HCT116 (cell line): Measurements from ENCODE around the gene ZNF133. TPM values are rescaled to one million over a fixed set of nuclear protein-coding genes. Genes with fewer than 3 reads are reported as not detected.
A peak's percentile ranks its signal among the peaks of the same experiment; 100 is the strongest.

Experiments
- ATAC-seq: fragments of 200-7000 bp; cut with Tn5 transposase; 2 replicates; pipeline ENCODE4 v1.9.1; 2020; ENCODE audit warnings: mild to moderate bottlenecking, moderate library complexity
- BruUV-seq: library from RNA; stranded (reverse); fragments of 400-500 nt; replicated peaks from 2 replicates; lab custom pipeline; 2021; lab: Mats Ljungman, UMichigan
- CTCF ChIA-PET: fragments of 300-600 bp; sonication (Branson Sonifier 250); formaldehyde crosslinking; loops from one replicate; lab custom pipeline; 2021; ENCODE audit warnings: antibody characterized with exemption; lab: Charles Lee
- POLR2A ChIA-PET: fragments of 300-600, 350-600 bp; sonication (Branson Sonifier 250); formaldehyde crosslinking; loops from one replicate; lab custom pipeline; 2021; ENCODE audit warnings: antibody characterized with exemption; lab: Charles Lee
- RAD21 ChIA-PET, 2 experiments: fragments of 300-600 bp; sonication (Branson Sonifier 250); formaldehyde crosslinking; loops; one replicate each; lab custom pipeline; 2023; ENCODE audit warnings: low total read pairs in 2 of 2; ENCODE audit not compliant: uncharacterized antibody in 2 of 2, unreplicated experiment in 2 of 2, low non-redundant PET in 1 of 2; lab: Charles Lee
- DNase-seq: peaks from one replicate; pipeline ENCODE4 v3.0.0-alpha.2; 2010; ENCODE audit warnings: low read depth, low spot score
- H2AFZ ChIP-seq: fragments of 200-600 bp; shearing (Covaris generic), sonication (generic); 2 replicates; pipeline ENCODE4 v1.6.1; 2017; ENCODE audit warnings: low read depth, mixed run types, mixed read lengths, antibody characterized with exemption, low read length; ENCODE audit not compliant: poor library complexity, severe bottlenecking
- H3K27ac ChIP-seq: 2 replicates; pipeline ENCODE4 v1.5.1; 2012; ENCODE audit warnings: low read depth, low read length
- H3K27me3 ChIP-seq: fragments of 200-600 bp; sonication (generic); 2 replicates; pipeline ENCODE4 v1.6.1; 2016; ENCODE audit warnings: mixed run types, low read length, mixed read lengths; ENCODE audit not compliant: insufficient read depth
- H3K36me3 ChIP-seq, 2 experiments: fragments of 200-500 bp in 1 of 2; fragments of 200-600 bp in 1 of 2; sonication (Bioruptor generic) in 1 of 2; sonication (generic) in 1 of 2; 2 replicates each; pipeline versions ENCODE4 v1.5.1 to v1.6.1; 2014 to 2016; ENCODE audit warnings: low read length in 2 of 2, inconsistent platforms in 1 of 2, mixed read lengths in 1 of 2, mixed run types in 1 of 2; ENCODE audit not compliant: insufficient read depth in 2 of 2, control insufficient read depth in 1 of 2
- H3K4me1 ChIP-seq, 2 experiments: fragments of 200-600 bp in 1 of 2; sonication (generic) in 1 of 2; 2 replicates each; pipeline versions ENCODE4 v1.5.1 to v1.6.1; 2012 to 2017; ENCODE audit warnings: low read length in 2 of 2, inconsistent platforms in 1 of 2, mild to moderate bottlenecking in 1 of 2, mixed read lengths in 1 of 2, mixed run types in 1 of 2, moderate library complexity in 1 of 2; ENCODE audit not compliant: insufficient read depth in 2 of 2, control insufficient read depth in 1 of 2
- H3K4me2 ChIP-seq: fragments of 200-600 bp; sonication (generic); 2 replicates; pipeline ENCODE4 v1.6.1; 2017; ENCODE audit warnings: mixed run types, low read length, mixed read lengths
- H3K4me3 ChIP-seq, 2 experiments: fragments of 200-600 bp in 1 of 2; sonication (generic) in 1 of 2; replicated peaks in 1 of 2; 2 replicates each; pipeline ENCODE4 v1.5.1; 2011 to 2016; ENCODE audit warnings: low read length in 2 of 2, control low read depth in 1 of 2, low read depth in 1 of 2, mild to moderate bottlenecking in 1 of 2, mixed read lengths in 1 of 2, mixed run types in 1 of 2
- H3K79me2 ChIP-seq: fragments of 200-600 bp; sonication (generic); 2 replicates; pipeline ENCODE4 v1.6.1; 2017; ENCODE audit warnings: mild to moderate bottlenecking, mixed run types, low read length, moderate library complexity, mixed read lengths; ENCODE audit not compliant: insufficient read depth
- H3K9ac ChIP-seq: fragments of 200-600 bp; sonication (generic); 2 replicates; pipeline ENCODE4 v1.6.1; 2016; ENCODE audit warnings: low read length, mixed read lengths
- H3K9me2 ChIP-seq: fragments of 200-600 bp; sonication (generic), shearing (Covaris generic); 2 replicates; pipeline ENCODE4 v1.6.1; 2017; ENCODE audit warnings: mixed run types, mild to moderate bottlenecking, moderate library complexity; ENCODE audit not compliant: insufficient read depth
- H3K9me3 ChIP-seq, 2 experiments: fragments of 200-500 bp in 1 of 2; fragments of 200-600 bp in 1 of 2; sonication (Bioruptor generic) in 1 of 2; sonication (generic) in 1 of 2; 2 replicates each; pipeline ENCODE4 v1.6.1; 2014 to 2017; ENCODE audit warnings: low read length in 2 of 2, mixed read lengths in 2 of 2, inconsistent platforms in 1 of 2, low read depth in 1 of 2, mild to moderate bottlenecking in 1 of 2, mixed run types in 1 of 2, moderate library complexity in 1 of 2; ENCODE audit not compliant: control insufficient read depth in 1 of 2, insufficient read depth in 1 of 2
- H4K20me1 ChIP-seq: fragments of 200-600 bp; sonication (generic), shearing (Covaris generic); 2 replicates; pipeline ENCODE4 v1.6.1; 2017; ENCODE audit warnings: mixed run types, mild to moderate bottlenecking, moderate library complexity; ENCODE audit not compliant: insufficient read depth
- CTCF ChIP-seq, 3 experiments: fragments of 200-600 bp in 1 of 3; sonication (generic) in 1 of 3; IDR thresholded peaks in 2 of 3; conservative IDR thresholded peaks in 1 of 3; 2 replicates each; pipeline ENCODE4 v1.5.1; 2012 to 2017; ENCODE audit warnings: low read depth in 2 of 3, low read length in 2 of 3, antibody characterized with exemption in 1 of 3, borderline replicate concordance in 1 of 3, control low read depth in 1 of 3, mild to moderate bottlenecking in 1 of 3, mixed read lengths in 1 of 3, mixed run types in 1 of 3, moderate library complexity in 1 of 3; ENCODE audit not compliant: insufficient read depth in 1 of 3
- FOSL1 ChIP-seq: IDR thresholded peaks from 2 replicates; pipeline ENCODE4 v1.6.1; 2012; ENCODE audit warnings: low read depth
- JUND ChIP-seq: IDR thresholded peaks from 2 replicates; pipeline ENCODE4 v1.6.1; 2012
- RAD21 ChIP-seq: IDR thresholded peaks from 2 replicates; pipeline ENCODE4 v1.6.1; 2012; ENCODE audit warnings: low read depth, mild to moderate bottlenecking
- SP1 ChIP-seq: IDR thresholded peaks from 2 replicates; pipeline ENCODE4 v1.6.1; 2012; ENCODE audit warnings: low read depth
- TCF7L2 ChIP-seq: IDR thresholded peaks from 2 replicates; pipeline ENCODE4 v1.7.0; 2011; ENCODE audit warnings: borderline replicate concordance, inconsistent platforms; ENCODE audit not compliant: insufficient read depth, insufficient read length; ENCODE audit errors: extremely low read depth
- ZFX ChIP-seq: fragments of 450-650 bp; IDR thresholded peaks from 2 replicates; pipeline ENCODE4 v1.6.1; 2017
- intact Hi-C: fragments of 100-400 bp; cut with micrococcal nuclease; formaldehyde crosslinking; loops from 2 replicates; pipeline ENCODE4 v1.10.0; 2022
- total RNA-seq: library from RNA; stranded (reverse); gene quantifications from one replicate; pipeline ENCODE4 v1.2.1, GENCODE V29; 2021; ENCODE audit not compliant: unreplicated experiment

Gene ZNF133
- total RNA-seq, 1 experiment from 2014 or later = 9.3 TPM

GRCh38 chr20:18304618-18305017 is 16.3 kb downstream of the ZNF133 start:
- Histone ChIP-seq H3K4me2 (no peak overlapping the region), H3K36me3 (no peaks in the 10 kb centered on the region), H3K4me1 (no peaks in the 10 kb centered on the region), H3K9me3 (no peaks in the 10 kb centered on the region), H4K20me1 (no peaks in the 10 kb centered on the region), H3K9ac (no peak overlapping the region), H2AFZ (no peak overlapping the region), H3K9me2 (no peaks in the 10 kb centered on the region), H3K27me3 (no peaks in the 10 kb centered on the region), H3K27ac (no peak overlapping the region), H3K79me2 (no peaks in the 10 kb centered on the region), H3K4me3 (no peak overlapping the region)
- POLR2A ChIA-PET = no interaction called here
- intact Hi-C loops = no loop called here
- TF ChIP-seq RAD21 = peak; percentile 16; the same call in 1 of the 2 replicates
- TF ChIP-seq ZFX = no peak
- TF ChIP-seq CTCF (IDR thresholded peaks at IDR 0.05 in 2 of 3, conservative IDR thresholded peaks at IDR 0.05 in 1 of 3; ENCODE audit: borderline replicate concordance in 1 of 3, insufficient read depth in 1 of 3, low read depth in 2 of 3, low read length in 2 of 3) = peak; percentile 10 to 52 (median 43); a peak in 4 of 6 replicates
- CTCF ChIA-PET = no interaction called here
- RAD21 ChIA-PET = no interaction called here
- no TSS peak for BruUV-seq
- ATAC-seq (peak; percentile 76), DNase-seq (no peak)

GRCh38 chr20:18307301-18307700 is 19.0 kb downstream of the ZNF133 start:
- H3K4me1 ChIP-seq = no peaks in the 10 kb centered on the region
- intact Hi-C loops = no loop called here
- H3K27me3 ChIP-seq = no peaks in the 10 kb centered on the region
- no peaks in the 10 kb centered on the region for H3K36me3 ChIP-seq
- CTCF ChIA-PET = no interaction called here
- no peaks in the 10 kb centered on the region for H3K9me2 ChIP-seq
- RAD21 ChIA-PET = no interaction called here
- no peak overlapping the region for H3K9ac ChIP-seq
- TF ChIP-seq JUND = no peak
- TF ChIP-seq RAD21 = no peak
- TF ChIP-seq SP1 = no peak
- TF ChIP-seq FOSL1 = no peak
- TF ChIP-seq TCF7L2 = no peak
- H3K4me3 ChIP-seq = no peak overlapping the region
- ATAC-seq (no peak), DNase-seq (no peak)
- H2AFZ ChIP-seq = no peak overlapping the region
- H3K4me2 ChIP-seq = no peak overlapping the region
- H3K79me2 ChIP-seq = no peaks in the 10 kb centered on the region
- no peaks in the 10 kb centered on the region for H3K9me3 ChIP-seq
- no TSS peak for BruUV-seq
- POLR2A ChIA-PET = no interaction called here
- no peaks in the 10 kb centered on the region for H4K20me1 ChIP-seq
- H3K27ac ChIP-seq = no peak overlapping the region
